Neuronal stem cell (in vitro differentiated cells): ENCODE measurements around the gene ARID3C.
A peak's percentile ranks its signal among the peaks of the same experiment; 100 is the strongest.

Source experiments
- DNase-seq: peaks from one replicate; pipeline ENCODE4 v3.0.0-alpha.2; 2013; ENCODE audit warnings: low spot score
- H2AFZ ChIP-seq: one replicate; pipeline ENCODE4 v1.6.1; 2013; ENCODE audit warnings: mild to moderate bottlenecking, low read length, inconsistent platforms
- H2AK5ac ChIP-seq: 2 replicates; pipeline ENCODE4 v1.6.1; 2013; ENCODE audit warnings: low read depth, mild to moderate bottlenecking, inconsistent platforms, low read length, moderate library complexity, mixed read lengths
- H2BK120ac ChIP-seq: 2 replicates; pipeline ENCODE4 v1.6.1; 2013; ENCODE audit warnings: low read depth, mild to moderate bottlenecking, inconsistent platforms, low read length, moderate library complexity, mixed read lengths
- H2BK12ac ChIP-seq: one replicate; pipeline ENCODE4 v1.6.1; 2013; ENCODE audit warnings: low read length, inconsistent platforms
- H2BK15ac ChIP-seq: 2 replicates; pipeline ENCODE4 v1.6.1; 2013; ENCODE audit warnings: mild to moderate bottlenecking, low read length, inconsistent platforms, mixed read lengths
- H2BK5ac ChIP-seq: one replicate; pipeline ENCODE4 v1.6.1; 2013; ENCODE audit warnings: inconsistent platforms, mild to moderate bottlenecking, low read length, moderate library complexity
- H3K14ac ChIP-seq: one replicate; pipeline ENCODE4 v1.6.1; 2013; ENCODE audit warnings: low read length, inconsistent platforms
- H3K18ac ChIP-seq: 2 replicates; pipeline ENCODE4 v1.6.1; 2013; ENCODE audit warnings: low read length, inconsistent platforms
- H3K23ac ChIP-seq: 2 replicates; pipeline ENCODE4 v1.6.1; 2013; ENCODE audit warnings: low read depth, mild to moderate bottlenecking, mixed read lengths, low read length, inconsistent platforms; ENCODE audit not compliant: poor library complexity
- H3K27ac ChIP-seq: replicated peaks from 3 replicates; pipeline ENCODE4 v1.5.1; 2013; ENCODE audit warnings: low read length, inconsistent platforms
- H3K27me3 ChIP-seq, 3 experiments: 2 replicates each; pipeline ENCODE4 v1.6.1; 2013; ENCODE audit warnings: low read length in 3 of 3, mild to moderate bottlenecking in 2 of 3, inconsistent platforms in 1 of 3, low read depth in 1 of 3, mixed read lengths in 1 of 3, moderate library complexity in 1 of 3; ENCODE audit not compliant: control insufficient read depth in 3 of 3, insufficient read depth in 3 of 3
- H3K36me3 ChIP-seq, 2 donors: replicated peaks in 1 of 2; 2 replicates each; pipeline ENCODE4 v1.6.1; 2013; ENCODE audit warnings: low read length in 2 of 2; ENCODE audit not compliant: control insufficient read depth in 2 of 2, insufficient read depth in 2 of 2
- H3K4ac ChIP-seq: 2 replicates; pipeline ENCODE4 v1.6.1; 2013; ENCODE audit warnings: inconsistent platforms, mild to moderate bottlenecking, low read length, moderate library complexity
- H3K4me1 ChIP-seq, 2 donors: 1 replicate in 1 of 2; 2 replicates in 1 of 2; pipeline ENCODE4 v1.6.1; 2013; ENCODE audit warnings: low read length in 2 of 2, low read depth in 1 of 2; ENCODE audit not compliant: control insufficient read depth in 2 of 2, insufficient read depth in 1 of 2
- H3K4me2 ChIP-seq: one replicate; pipeline ENCODE4 v1.6.1; 2013; ENCODE audit warnings: mild to moderate bottlenecking, low read length, inconsistent platforms; ENCODE audit not compliant: insufficient read depth, poor library complexity, severe bottlenecking
- H3K4me3 ChIP-seq, 2 donors: 2 replicates each; pipeline ENCODE4 v1.5.1; 2013; ENCODE audit warnings: low read length in 2 of 2, mild to moderate bottlenecking in 2 of 2, inconsistent platforms in 1 of 2, moderate library complexity in 1 of 2
- H3K79me1 ChIP-seq: one replicate; pipeline ENCODE4 v1.6.1; 2013; ENCODE audit warnings: low read depth, mild to moderate bottlenecking, inconsistent platforms, low read length, moderate library complexity
- H3K9ac ChIP-seq: one replicate; pipeline ENCODE4 v1.6.1; 2013; ENCODE audit warnings: mild to moderate bottlenecking, low read depth, low read length, inconsistent platforms; ENCODE audit not compliant: poor library complexity
- H3K9me3 ChIP-seq, 2 donors: replicated peaks in 1 of 2; 2 replicates each; pipeline versions ENCODE3 to v1.6.1; 2013; ENCODE audit warnings: low read length in 2 of 2, mild to moderate bottlenecking in 2 of 2, inconsistent platforms in 1 of 2, low read depth in 1 of 2, mixed read lengths in 1 of 2, moderate library complexity in 1 of 2; ENCODE audit not compliant: control insufficient read depth in 2 of 2, insufficient read depth in 1 of 2
- H4K8ac ChIP-seq: one replicate; pipeline ENCODE4 v1.6.1; 2013; ENCODE audit warnings: low read depth, mild to moderate bottlenecking, inconsistent platforms, low read length, moderate library complexity
- H4K91ac ChIP-seq: one replicate; pipeline ENCODE4 v1.6.1; 2013; ENCODE audit warnings: low read length, low read depth, mild to moderate bottlenecking, inconsistent platforms; ENCODE audit not compliant: poor library complexity
- WGBS, 2 donors: extraction: QIAGEN DNeasy Blood & Tissue Kit; methylation state at CpG; one replicate each; pipeline ENCODE4 v1.1.7; 2013; ENCODE audit warnings: missing lambda C conversion rate in 2 of 2, mixed read lengths in 1 of 2; ENCODE audit not compliant: insufficient read length in 2 of 2, insufficient replicate concordance in 1 of 2; ENCODE audit errors: extremely low coverage in 2 of 2; 5-methylcytosine and 5-hydroxymethylcytosine counted together

The ARID3C gene

GRCh38 chr9:34624475-34625185 is 4.2 kb downstream of the ARID3C start:
- peak overlapping the region; percentile 100 for H2AK5ac ChIP-seq

GRCh38 chr9:34623374-34624235 is 5.3 kb downstream of the ARID3C start:
- peaks cover 0 to 42% (median 12%) of the 10 kb centered on the region in 3 experiments for H3K27me3 ChIP-seq
- H2BK5ac ChIP-seq, result peak overlapping the region; percentile 93
- H3K23ac ChIP-seq, result no peak overlapping the region
- H4K8ac ChIP-seq, result peak overlapping the region; percentile 99
- H3K4me2 ChIP-seq, result no peak overlapping the region
- H2BK12ac ChIP-seq, result peak overlapping the region; percentile 98
- peak overlapping the region; percentile 100 for H3K27ac ChIP-seq
- WGBS, 2 donors, result no CpG with 5 or more reads among the region's 63 CpGs
- peak overlapping the region; percentile 92 for H2BK15ac ChIP-seq
- H3K18ac ChIP-seq, result peak overlapping the region; percentile 94
- H3K4ac ChIP-seq, result peak overlapping the region; percentile 42
- H3K79me1 ChIP-seq, result peaks cover 2% of the 10 kb centered on the region
- no peaks in the 10 kb centered on the region for H3K9me3 ChIP-seq
- DNase-seq, result no peak
- no peak overlapping the region for H3K9ac ChIP-seq
- H3K4me3 ChIP-seq, result peak overlapping the region in 1 of 2 donors; percentile 44
- peaks cover under 1 to 7% of the 10 kb centered on the region in 2 donors for H3K36me3 ChIP-seq
- peak overlapping the region; percentile 94 for H2AFZ ChIP-seq
- H2AK5ac ChIP-seq, result peak overlapping the region; percentile 100
- peak overlapping the region; percentile 72 for H3K14ac ChIP-seq
- peak overlapping the region; percentile 94 for H4K91ac ChIP-seq
- H2BK120ac ChIP-seq, result peak overlapping the region; percentile 97
- peaks cover 18 to 42% of the 10 kb centered on the region in 2 donors for H3K4me1 ChIP-seq

More at GRCh38 chr9:34624475-34625185, 4.2 kb downstream of the ARID3C start:
- Histone ChIP-seq H3K9ac (peak overlapping the region; percentile 66), H2AFZ (peak overlapping the region; percentile 94), H3K4me3 (no peak overlapping the region), H3K27ac (peak overlapping the region; percentile 100), H3K4me1 (peaks cover 19 to 42% of the 10 kb centered on the region in 2 donors), H3K27me3 (peaks cover 0 to 51% (median 17%) of the 10 kb centered on the region in 3 experiments), H2BK120ac (peak overlapping the region; percentile 65), H4K8ac (no peak overlapping the region), H3K79me1 (peaks cover 5% of the 10 kb centered on the region), H3K4me2 (peak overlapping the region; percentile 52), H3K36me3 (peaks cover 0 to 7% of the 10 kb centered on the region in 2 donors), H3K18ac (peak overlapping the region; percentile 98), H2BK5ac (peak overlapping the region; percentile 93), H3K4ac (no peak overlapping the region), H3K23ac (no peak overlapping the region), H2BK12ac (no peak overlapping the region), H2BK15ac (no peak overlapping the region), H3K14ac (no peak overlapping the region), H3K9me3 (no peaks in the 10 kb centered on the region), H4K91ac (peak overlapping the region; percentile 86)
- no CpG with 5 or more reads among the region's 39 CpGs for WGBS, 2 donors
- peak; percentile 86 for DNase-seq

GRCh38 chr9:34620061-34620994 is 8.5 kb downstream of the ARID3C start, which contains the start of gene DCTN3:
TSS of gene DCTN3 (minus strand) at chr9:34620495. CDS start at chr9:34620464, 31 bp downstream.
- peak within 1 kb of the TSS; percentile 20 for H2BK15ac ChIP-seq

More at GRCh38 chr9:34620061-34620994, 8.5 kb downstream of the ARID3C start, which contains the start of gene DCTN3:
- Histone ChIP-seq H2BK5ac (no peak within 1 kb of the TSS), H3K27me3 (peaks cover 0 to 10% (median 0%) of the 10 kb centered on the region in 3 experiments), H3K36me3 (peaks cover 23 to 29% of the 10 kb centered on the region in 2 donors), H3K9ac (peak within 1 kb of the TSS; percentile 88), H3K9me3 (no peaks in the 10 kb centered on the region), H2BK120ac (no peak within 1 kb of the TSS), H3K27ac (no peak within 1 kb of the TSS), H3K23ac (no peak within 1 kb of the TSS), H3K18ac (peak within 1 kb of the TSS; percentile 68), H3K4me2 (peak within 1 kb of the TSS; percentile 87), H3K4ac (no peak within 1 kb of the TSS), H3K14ac (no peak within 1 kb of the TSS), H2AK5ac (no peak within 1 kb of the TSS), H2BK12ac (no peak within 1 kb of the TSS), H4K91ac (no peak within 1 kb of the TSS), H4K8ac (no peak within 1 kb of the TSS), H3K79me1 (no peaks in the 10 kb centered on the region), H2AFZ (peak within 1 kb of the TSS; percentile 90), H3K4me3 (peak within 1 kb of the TSS; percentile 68 to 88), H3K4me1 (peaks cover 15 to 19% of the 10 kb centered on the region in 2 donors)
- WGBS, 2 donors, result no CpG with 5 or more reads among the region's 43 CpGs
- DNase-seq, result peak; percentile 90
